Endometrial microvascular endothelial cells (primary cell): ENCODE measurements around the gene DDI1. TPM values are rescaled to one million over a fixed set of nuclear protein-coding genes. Genes with fewer than 3 reads are reported as not detected.
"Not testable (repeated sequence)": the region's sequence is repeated elsewhere in the genome, so short reads cannot be mapped to it uniquely, and the experiment has no call there.

ENCODE experiments used
- in situ Hi-C: cut with HindIII; loops from 2 replicates; pipeline ENCODE4 v1.10.0; 2017; ENCODE audit warnings: low sequenced_read_pairs, low pct_unique_long_range_greater_than_20kb; ENCODE audit errors: inconsistent ontology term
- total RNA-seq: library from RNA; depleted of rRNA; stranded (reverse); fragments of >200 nt; gene quantifications from one replicate; pipeline ENCODE4 v1.2.3, GENCODE V29; 2015; ENCODE audit errors: inconsistent ontology term

Gene DDI1
- total RNA-seq, 1 donor from 2014 or later = not detected

DNA sequence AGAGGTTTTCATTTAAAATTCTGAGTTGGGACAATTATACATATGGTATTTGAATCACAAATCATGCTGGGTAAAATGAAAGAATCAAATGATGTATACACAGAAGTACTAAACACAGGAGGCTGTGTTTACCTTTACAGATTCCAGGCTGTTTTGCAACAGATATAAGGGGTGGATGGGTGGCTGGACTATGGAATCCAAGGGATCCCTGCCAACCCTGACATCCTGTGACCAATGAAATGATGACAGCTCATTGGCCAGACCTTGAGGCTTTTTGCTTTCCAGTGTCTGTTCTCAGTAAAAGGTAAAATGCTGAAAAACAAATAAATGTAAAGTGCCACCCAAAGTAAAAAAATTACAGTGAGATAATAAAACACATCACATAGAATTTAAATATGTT is 3.3 kb upstream of the DDI1 start:
- in situ Hi-C loops = no loop called here

- in situ Hi-C loops = no loop called here
Measured at GRCh38 chr11:104033561-104033960, 2.9 kb upstream of the DDI1 start.

DNA sequence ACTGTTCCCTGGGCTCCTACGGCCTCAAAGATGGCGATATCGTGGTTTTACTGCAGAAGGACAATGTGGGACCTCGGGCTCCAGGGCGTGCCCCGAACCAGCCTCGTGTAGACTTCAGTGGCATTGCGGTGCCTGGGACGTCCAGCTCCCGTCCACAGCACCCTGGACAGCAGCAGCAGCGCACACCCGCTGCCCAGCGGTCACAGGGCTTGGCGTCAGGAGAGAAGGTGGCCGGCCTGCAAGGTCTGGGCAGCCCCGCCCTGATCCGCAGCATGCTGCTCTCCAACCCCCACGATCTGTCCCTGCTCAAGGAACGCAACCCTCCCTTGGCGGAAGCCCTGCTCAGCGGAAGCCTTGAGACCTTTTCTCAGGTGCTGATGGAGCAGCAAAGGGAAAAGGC is 555 bp downstream of the DDI1 start:
- in situ Hi-C loops = no loop called here

DNA sequence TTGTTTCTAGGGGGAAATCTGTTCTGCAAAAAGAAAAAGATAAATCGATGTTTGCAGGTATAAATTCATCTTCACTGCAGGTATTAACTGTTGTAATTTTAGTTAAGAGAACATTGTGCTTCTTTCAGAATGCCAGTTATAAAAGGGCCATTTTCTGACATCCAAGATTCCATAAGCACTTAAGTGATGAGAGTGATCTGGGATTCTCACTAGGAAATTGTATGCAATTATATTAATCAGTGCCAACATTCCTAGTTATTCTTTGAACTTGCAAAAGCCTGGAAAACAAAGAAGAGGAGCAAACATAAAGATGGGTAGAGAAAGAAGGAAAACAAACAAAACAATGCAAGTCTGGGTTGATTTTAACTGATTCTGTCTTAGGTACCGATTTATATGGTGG is 5.4 kb downstream of the DDI1 start:
- in situ Hi-C loops = no loop called here

DNA sequence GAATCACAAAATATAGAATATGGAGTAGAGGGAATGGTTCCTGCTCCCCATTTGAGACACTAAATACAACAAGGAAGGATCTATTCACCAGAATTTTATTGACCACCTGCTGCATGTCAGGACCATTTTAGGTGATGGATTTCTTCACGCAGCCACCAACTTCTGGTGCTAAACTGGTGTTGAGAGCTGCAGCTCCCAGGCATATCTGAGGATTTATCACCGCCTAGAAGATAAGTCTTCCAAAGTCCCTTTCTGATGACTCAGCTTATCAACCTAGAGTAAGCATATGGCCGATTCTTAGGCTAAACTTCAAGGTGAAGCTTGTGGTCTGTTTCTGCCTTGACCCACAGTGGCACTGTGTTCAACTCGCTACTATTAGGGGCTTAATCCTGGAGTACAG is 6.7 kb downstream of the DDI1 start:
- in situ Hi-C loops = no loop called here

GRCh38 chr11:104043678-104044239 is 7.3 kb downstream of the DDI1 start:
- in situ Hi-C loops = no loop called here

- in situ Hi-C loops = no loop called here
Measured at GRCh38 chr11:104046331-104046730, 9.9 kb downstream of the DDI1 start.

DNA sequence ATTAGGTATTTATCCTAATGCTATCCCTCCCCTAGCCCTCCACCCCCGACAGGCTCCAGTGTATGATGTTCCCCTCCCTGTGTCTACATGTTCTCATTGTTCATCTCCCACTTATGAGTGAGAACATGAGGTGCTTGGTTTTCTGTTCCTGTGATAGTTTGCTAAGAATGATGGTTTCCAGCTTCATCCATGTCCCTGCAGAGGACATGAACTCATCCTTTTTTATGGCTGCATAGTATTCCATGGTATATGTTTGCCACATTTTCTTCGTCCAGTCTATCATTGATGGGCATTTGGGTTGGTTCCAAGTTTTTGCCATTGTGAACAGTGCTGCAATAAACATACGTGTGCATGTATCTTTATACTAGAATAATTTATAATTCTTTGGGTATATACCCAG is 10.4 kb downstream of the DDI1 start:
- in situ Hi-C loops = not testable (repeated sequence)

DNA sequence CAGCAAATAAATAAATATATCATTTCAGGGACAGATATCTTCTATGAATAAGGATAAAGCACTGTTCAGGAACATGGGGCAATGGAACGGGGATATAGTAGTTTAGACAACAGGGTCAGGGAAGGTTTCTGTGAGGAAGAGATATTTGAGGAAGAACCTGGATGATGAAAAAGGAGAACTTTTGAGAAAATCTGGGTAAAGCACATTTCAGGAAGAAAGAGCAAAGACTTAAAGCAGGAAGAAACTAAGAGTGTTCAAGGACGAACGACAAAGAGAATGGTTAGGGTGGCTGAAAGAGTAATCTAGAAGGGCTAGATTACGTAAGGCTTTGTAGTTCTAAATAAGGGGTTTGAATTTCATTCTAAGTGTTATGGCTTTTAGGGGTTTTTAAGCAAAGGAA is 12.7 kb downstream of the DDI1 start:
- in situ Hi-C loops = no loop called here

GRCh38 chr11:104051778-104052177 is 15.3 kb downstream of the DDI1 start:
- in situ Hi-C loops = no loop called here

- in situ Hi-C loops = no loop called here
Measured at GRCh38 chr11:104053743-104054478, 17.5 kb downstream of the DDI1 start.

DNA sequence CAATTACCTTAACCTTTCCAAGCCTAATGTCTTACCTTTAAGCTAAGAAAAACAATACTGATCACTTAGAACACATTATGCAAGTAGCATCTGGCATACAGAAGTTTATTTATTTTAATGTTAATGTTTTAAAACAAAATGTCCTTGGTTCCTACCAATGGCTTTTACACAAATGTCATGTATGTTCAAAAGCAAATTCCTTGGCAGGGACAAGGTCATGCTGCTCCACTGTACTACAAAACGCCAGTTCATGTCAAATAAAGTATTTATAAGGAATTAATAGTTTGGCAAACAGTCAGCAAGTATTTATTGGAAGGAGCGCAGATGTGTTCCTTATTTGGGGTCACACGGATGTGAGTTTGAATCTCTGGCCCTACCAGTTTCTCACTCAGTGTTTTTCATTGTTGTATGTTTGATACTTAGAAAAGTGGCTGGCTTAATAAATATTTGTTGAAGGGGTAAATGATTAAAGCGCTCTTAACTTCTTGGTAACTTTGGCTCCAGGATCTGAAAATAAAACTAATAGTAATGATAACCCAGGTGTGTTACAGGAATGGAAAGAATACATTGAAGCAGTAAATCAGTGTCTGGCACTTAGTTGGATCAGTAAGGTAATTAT is 18.6 kb downstream of the DDI1 start:
- in situ Hi-C loops = no loop called here

DNA sequence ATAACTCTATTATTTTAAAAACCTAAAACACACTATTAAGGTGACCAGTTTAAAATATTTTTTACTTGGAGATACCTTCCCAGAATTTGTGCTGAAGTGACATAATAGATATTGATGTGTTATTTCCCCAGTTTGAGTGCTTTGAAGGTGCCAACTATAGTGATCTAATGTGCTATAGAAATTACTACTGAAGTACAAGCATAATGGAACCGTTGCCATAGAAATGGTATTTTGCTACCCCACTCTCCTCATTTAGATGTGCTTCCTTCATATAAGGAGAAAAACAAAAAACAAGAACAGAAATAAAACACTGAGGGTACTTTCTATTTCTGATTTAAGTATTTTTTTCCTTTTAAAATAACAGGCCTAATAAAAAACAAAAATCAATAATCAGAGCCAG is 19.2 kb downstream of the DDI1 start:
- in situ Hi-C loops = no loop called here

- in situ Hi-C loops = no loop called here
Measured at GRCh38 chr11:104057908-104058307, 21.5 kb downstream of the DDI1 start.

DNA sequence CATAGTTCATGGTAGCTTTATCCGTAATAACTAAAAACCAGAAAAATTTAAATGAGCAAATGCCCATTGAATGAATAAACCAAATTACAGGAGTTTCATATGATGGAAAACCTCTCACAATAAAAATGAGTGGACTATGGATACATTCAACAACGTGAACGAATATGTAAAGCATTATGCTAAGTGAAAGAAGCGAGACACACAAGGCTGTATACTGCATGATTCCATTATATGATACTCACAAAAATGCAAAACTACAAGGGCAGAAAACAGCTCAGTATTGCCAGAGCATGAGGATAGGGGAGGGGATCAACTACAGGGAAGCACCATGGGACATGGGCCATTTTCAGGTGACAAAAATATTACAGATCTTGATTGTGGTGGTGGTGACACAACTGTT is 22.2 kb downstream of the DDI1 start:
- in situ Hi-C loops = no loop called here

DNA sequence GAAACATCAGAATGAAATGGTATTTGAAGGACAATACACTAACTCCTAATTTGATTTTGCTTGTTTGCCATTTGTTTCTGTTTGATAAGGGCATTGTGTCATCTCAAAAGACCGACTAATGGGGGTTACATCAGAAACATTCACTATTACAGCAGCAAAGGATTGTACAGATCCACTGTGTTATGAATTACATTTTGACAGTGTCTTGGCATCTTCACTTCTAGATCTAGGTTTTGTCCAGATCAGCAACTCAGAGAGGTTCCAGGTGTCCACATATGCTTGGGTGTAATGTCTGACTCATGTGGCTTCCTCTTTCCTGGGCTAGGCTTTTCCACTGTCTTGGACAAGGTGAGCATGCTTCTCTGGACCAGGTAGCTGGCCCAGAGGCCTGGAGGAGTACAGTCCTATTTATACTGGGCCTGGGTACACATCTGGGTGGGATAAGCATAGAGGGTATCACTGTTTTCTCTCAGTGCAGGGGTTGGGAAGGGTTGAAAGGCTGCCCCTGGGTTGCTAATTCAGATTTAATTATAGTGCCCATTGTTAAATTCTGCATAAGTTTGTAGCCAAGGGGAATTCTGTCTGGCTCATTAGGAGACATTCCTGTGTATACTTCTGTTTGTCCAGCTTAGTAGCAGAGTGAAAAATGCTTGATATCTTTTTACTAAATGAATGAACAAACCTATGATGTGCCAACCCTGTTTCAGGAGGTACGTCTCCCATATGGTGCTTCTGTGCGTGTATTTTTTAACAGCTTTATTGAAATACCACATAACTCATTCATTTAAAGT is 23.8 kb downstream of the DDI1 start:
- in situ Hi-C loops = no loop called here

GRCh38 chr11:104060820-104061219 is 24.4 kb downstream of the DDI1 start:
- in situ Hi-C loops = no loop called here

- in situ Hi-C loops = no loop called here
Measured at GRCh38 chr11:104061853-104062521, 25.5 kb downstream of the DDI1 start.

GRCh38 chr11:104064034-104064630 is 27.7 kb downstream of the DDI1 start:
- in situ Hi-C loops = no loop called here
